NCI-H345 treated with DMSO at 0.1 percent for 48 hours (cell line): ENCODE results near the gene SPI1.

ENCODE experiments used
- DNase-seq: peaks from one replicate; lab custom pipeline; 2025; ENCODE audit not compliant: unreplicated experiment; lab: John Stamatoyannopoulos, UW

Gene SPI1

GRCh38 chr11:47389577-47390421 is 11.5 kb upstream of the SPI1 start:
- DNase-seq, result no peak

GRCh38 chr11:47388697-47389576 is 10.6 kb upstream of the SPI1 start:
- no peak for DNase-seq

- DNase-seq, result no peak
Observed at GRCh38 chr11:47387944-47388696, 9.8 kb upstream of the SPI1 start.

- DNase-seq, result no peak
Observed at GRCh38 chr11:47384498-47384897, 6.2 kb upstream of the SPI1 start.

- DNase-seq, result no peak
Observed at GRCh38 chr11:47383071-47383470, 4.7 kb upstream of the SPI1 start.

GRCh38 chr11:47380078-47380477 is 1.7 kb upstream of the SPI1 start:
- DNase-seq, result no peak

- no peak for DNase-seq
Observed at GRCh38 chr11:47379317-47379716, 970 bp upstream of the SPI1 start.

GRCh38 chr11:47378836-47379170 is 456 bp upstream of the SPI1 start:
- no peak for DNase-seq

- DNase-seq, result no peak
Observed at GRCh38 chr11:47377571-47378009, 757 bp downstream of the SPI1 start.

GRCh38 chr11:47376525-47377371 is 1.6 kb downstream of the SPI1 start:
- no peak for DNase-seq

GRCh38 chr11:47376107-47376524 is 2.2 kb downstream of the SPI1 start:
- no peak for DNase-seq

GRCh38 chr11:47375546-47376085 is 2.7 kb downstream of the SPI1 start:
- no peak for DNase-seq

GRCh38 chr11:47375020-47375419 is 3.3 kb downstream of the SPI1 start:
- DNase-seq, result no peak

GRCh38 chr11:47374720-47375019 is 3.7 kb downstream of the SPI1 start:
- DNase-seq, result no peak

- DNase-seq, result peak; percentile 8
Observed at GRCh38 chr11:47373876-47374719, 4.2 kb downstream of the SPI1 start.

- no peak for DNase-seq
Observed at GRCh38 chr11:47372422-47372821, 5.9 kb downstream of the SPI1 start.

GRCh38 chr11:47369676-47370075 is 8.7 kb downstream of the SPI1 start:
- no peak for DNase-seq

GRCh38 chr11:47366020-47366490 is 12.3 kb downstream of the SPI1 start:
- no peak for DNase-seq

GRCh38 chr11:47361419-47361818 is 16.9 kb downstream of the SPI1 start:
- no peak for DNase-seq
